ENCODE data around the gene AGMAT. TPM values are rescaled to one million over a fixed set of nuclear protein-coding genes. Genes with fewer than 3 reads are reported as not detected.

AGMAT gene
- total and polyA plus RNA-seq, 9 of the 15 experiments (the other 6 are each of a cell fraction or from before 2014, with no cell fraction given): not detected

- ATAC-seq (no peak), DNase-seq (ENCODE audit: extremely low read depth in 1 of 4, low spot score in 3 of 4) (no peak), FAIRE-seq (no peak)
- no TSS peak for BruUV-seq (replicated peaks)
- Histone ChIP-seq H3K4me2 (ENCODE audit: insufficient read depth, low read length) (peak overlapping the region; percentile 35; the same call in 1 of the 2 replicates), H3K27ac (ENCODE audit: extremely low read depth, low read depth, low read length) (peak overlapping the region; percentile 36), H3K79me2 (ENCODE audit: control insufficient read depth, insufficient read depth, low read length) (peaks cover 98% of the 10 kb centered on the region), H3K4me1 (replicated peaks in 1 of 2; ENCODE audit: control insufficient read depth in 2 of 2, insufficient read depth in 2 of 2, low read length in 2 of 2) (peaks cover 18 to 68% of the 10 kb centered on the region in 2 experiments), H2AFZ (ENCODE audit: low read depth, low read length) (no peak overlapping the region), H3K27me3 (ENCODE audit: control insufficient read depth in 2 of 2, insufficient read depth in 2 of 2, low read length in 2 of 2) (no peaks in the 10 kb centered on the region), H3K9me1 (ENCODE audit: control insufficient read depth, insufficient read depth, low read length) (peaks cover 2% of the 10 kb centered on the region), H4K20me1 (replicated peaks; ENCODE audit: control insufficient read depth, insufficient read depth, low read length) (0 out of 2 replicates have a peak, but pooled peaks cover 4% of the 10 kb centered on the region), H3K36me3 (ENCODE audit: control insufficient read depth, insufficient read depth, low read length) (peaks cover 73% of the 10 kb centered on the region), H3K9me3 (replicated peaks; ENCODE audit: control insufficient read depth, insufficient read depth, low read depth, low read length) (no peaks in the 10 kb centered on the region), H3K4me3 (no peak overlapping the region), H3K9ac (ENCODE audit: insufficient read depth in 1 of 2, low read depth in 2 of 2, low read length in 2 of 2) (peak overlapping the region; percentile 7 to 39; a peak in 1 of 4 replicates)
- TF ChIP-seq CEBPZ (IDR thresholded peaks at IDR 0.05; ENCODE audit: borderline replicate concordance, low read depth, low read length) (no peak), KAT7 (CRISPR knock-in tag; IDR thresholded peaks at IDR 0.05; ENCODE audit: borderline replicate concordance) (0 out of 2 replicates have a peak, but pooled peaks have one; percentile 29), RBM39 (optimal IDR thresholded peaks at IDR 0.05; ENCODE audit: low read depth, low read length) (no peak)
- ChIA-PET CTCF (ENCODE audit: low intra/inter-chr PET ratio) (no interaction called here), POLR2A (no interaction called here)
- in situ Hi-C loops (cut with MboI): no loop called here
- WGBS (ENCODE audit: insufficient coverage, low coverage, missing lambda C conversion rate): 78% methylated on average over 13 of the region's 13 CpGs
- intact Hi-C loops (cut with micrococcal nuclease): no loop called here
These were observed 40.4 kb upstream of the AGMAT start for GRCh38 chr1:15625056-15625917.

Data from K562 (cell line).